ENCODE data around the gene METAP2.

Gene METAP2

DNA sequence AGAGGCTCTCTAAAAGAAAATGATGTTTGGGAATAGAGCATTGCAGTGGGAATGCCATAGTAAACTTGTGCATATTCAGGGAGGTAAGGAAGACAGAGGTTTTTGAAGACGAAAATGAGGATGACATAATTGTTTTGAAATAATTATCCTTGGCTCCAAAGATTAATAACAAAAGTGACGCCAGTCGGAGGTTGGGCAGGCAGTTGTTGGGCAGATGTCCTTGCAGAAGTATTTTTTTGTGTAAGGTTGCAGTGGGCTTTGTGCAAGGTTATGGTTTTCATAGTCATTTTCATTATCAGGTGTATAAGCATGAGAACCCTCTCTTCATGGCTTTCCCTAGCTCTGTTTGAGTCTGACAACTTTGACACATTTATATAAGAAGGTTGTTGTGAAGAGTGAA is 35.3 kb downstream of the METAP2 start:
- no peak for DNase-seq

DNA sequence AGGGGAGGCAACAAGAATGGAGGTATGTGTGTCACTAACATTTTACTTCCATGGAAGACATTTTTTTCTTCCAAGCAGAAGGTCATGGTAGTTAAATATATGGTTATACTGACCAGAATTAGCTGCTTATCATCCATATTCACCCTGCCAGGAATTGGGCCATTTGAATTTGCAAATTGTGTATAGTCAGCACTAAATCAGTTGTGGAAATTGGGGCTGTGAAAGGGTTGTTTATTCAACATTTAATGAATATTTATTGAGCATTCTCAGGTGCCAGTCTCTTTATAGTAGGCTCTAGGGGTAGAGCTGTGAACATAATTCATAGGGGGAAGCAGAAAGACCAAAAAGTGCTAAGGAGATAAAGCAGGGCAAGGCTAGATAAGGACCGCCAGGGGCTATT is 38.0 kb downstream of the METAP2 start:
- DNase-seq = no peak

DNA sequence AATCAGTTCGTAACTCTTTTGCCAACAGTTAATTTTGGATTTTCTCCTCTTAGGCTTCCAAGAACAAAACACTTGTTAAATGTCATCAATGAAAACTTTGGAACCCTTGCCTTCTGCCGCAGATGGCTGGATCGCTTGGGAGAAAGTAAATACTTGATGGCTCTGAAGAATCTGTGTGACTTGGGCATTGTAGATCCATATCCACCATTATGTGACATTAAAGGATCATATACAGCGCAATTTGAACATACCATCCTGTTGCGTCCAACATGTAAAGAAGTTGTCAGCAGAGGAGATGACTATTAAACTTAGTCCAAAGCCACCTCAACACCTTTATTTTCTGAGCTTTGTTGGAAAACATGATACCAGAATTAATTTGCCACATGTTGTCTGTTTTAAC is 39.6 kb downstream of the METAP2 start:
- DNase-seq = no peak

DNA sequence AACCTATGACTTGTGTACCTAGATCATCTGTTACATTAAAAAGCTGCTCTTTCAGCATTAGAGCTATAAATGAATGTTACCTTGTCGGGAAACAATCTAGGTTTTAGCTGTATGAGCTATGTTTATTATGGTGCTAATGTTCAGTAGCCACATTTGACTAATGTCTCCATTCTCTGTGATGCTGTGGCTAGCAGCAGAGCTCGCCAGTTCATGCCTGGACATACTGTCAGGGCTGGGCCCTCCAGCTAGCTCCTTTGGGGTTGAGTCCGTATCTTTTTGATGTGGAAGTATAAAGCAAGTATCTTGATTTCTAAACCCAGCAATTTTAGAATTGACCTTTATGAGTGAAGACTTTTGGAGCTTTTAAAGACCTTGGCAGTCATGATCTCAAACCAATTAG is 41.2 kb downstream of the METAP2 start:
- DNase-seq = no peak

DNA sequence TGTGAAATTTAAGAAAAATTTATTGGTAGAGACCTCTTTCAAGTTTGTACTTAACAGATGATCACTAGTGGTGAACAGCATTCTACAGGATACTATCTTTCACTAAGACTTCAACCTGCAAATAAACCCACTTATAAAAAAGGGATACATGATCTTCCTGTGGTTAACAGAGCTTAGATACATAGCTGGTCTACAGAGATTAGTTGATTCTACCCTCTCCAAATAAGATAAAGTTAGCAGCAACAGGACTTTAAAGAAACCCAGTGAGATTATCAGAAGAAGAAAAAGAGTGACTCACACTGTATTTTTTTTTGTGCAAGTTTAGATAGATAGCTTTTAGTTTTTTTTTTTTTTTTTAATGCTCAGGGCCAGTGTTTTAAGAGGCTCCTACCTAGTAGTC is 42.8 kb downstream of the METAP2 start:
- DNase-seq = no peak

DNA sequence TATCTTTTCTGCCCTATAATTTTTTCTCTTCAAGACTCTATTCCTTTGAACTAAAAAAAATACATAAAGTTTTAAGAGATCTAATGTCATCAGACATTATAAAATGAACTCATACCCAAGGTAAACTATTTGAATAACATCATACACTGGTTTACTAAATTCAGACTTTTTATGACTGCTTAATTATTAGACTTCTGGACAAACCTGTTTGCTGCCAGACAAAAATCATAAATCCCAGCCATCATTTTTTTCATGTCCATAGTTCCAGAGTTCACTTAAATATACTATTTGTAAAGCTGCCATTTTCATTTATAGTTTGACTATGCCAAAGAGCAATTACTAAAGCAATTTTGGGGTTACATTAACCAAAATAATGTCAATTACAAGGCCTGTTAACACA is 43.3 kb downstream of the METAP2 start:
- no peak for DNase-seq

DNA sequence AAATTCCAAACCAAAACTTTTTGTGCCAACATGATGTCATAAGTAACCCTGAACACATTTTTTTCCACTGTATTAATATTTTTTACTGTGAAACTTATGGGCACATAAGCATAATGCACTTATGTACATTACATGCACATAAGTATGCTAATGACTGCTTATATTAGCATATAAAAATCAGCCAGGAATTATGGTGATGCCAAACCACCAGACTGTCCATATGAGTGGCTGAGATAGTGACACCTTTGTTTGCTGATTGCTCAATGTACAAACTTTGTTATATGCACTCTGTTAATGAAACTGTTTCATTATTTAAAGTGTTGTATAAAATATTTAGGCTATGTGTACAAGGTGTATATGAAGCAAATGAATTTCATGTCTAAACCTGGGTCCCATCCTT is 45.0 kb downstream of the METAP2 start:
- no peak for DNase-seq

DNA sequence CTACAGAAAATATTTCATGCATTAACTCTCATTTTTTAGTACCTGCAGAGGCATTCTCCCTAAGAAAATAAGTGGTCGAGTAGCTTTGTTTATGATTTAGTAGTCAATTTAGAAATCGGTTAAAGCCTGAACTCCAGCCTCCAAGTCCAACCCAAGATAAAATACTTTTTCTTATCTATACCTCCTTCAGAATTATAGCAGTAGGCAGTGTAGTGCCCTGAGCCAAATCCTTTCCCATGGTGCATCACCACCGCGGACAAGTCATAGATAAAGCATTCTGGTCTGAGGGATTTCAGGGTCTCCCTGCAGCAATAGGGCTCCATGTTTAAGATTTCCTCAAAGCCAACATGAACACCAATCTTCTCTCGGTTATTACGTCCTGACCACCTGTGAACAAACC is 46.9 kb downstream of the METAP2 start:
- no peak for DNase-seq

DNA sequence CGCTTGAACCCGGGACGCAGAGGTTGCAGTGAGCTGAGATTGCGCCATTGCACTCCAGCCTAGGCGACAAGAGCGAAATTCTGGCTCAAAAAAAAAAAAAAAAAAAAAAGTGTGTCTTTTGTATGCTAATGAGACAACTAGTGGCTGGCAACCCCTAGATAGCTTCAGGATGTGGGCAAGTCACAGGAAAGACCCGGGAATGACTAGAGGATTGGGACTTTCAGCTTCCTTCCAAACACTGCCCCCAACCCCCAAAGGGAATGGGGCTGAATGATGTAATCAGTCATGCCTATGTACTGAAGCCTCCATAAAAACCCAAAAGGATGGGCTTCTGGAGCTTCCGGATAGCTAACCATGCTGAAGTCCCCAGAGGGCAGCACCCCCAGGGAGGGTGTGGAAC is 48.7 kb downstream of the METAP2 start:
- no peak for DNase-seq

DNA sequence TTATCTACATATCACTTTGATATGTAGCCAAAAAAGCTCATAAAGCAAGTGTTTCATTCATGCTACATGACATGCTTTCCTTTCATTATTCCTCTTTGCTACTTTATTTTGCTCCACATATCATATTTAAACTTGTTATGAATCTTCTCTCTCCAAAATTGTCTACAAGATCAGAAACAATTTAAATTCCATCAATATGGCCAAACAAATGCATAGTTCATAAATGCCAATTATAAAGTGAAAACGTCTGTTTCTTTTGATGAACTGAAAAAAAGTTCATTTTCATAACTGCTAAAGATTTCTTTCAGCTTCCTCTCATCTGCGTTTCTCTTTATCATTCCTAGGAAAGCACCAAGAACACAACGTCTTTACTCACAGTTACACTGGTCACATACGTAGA is 54.5 kb downstream of the METAP2 start:
- no peak for DNase-seq

DNA sequence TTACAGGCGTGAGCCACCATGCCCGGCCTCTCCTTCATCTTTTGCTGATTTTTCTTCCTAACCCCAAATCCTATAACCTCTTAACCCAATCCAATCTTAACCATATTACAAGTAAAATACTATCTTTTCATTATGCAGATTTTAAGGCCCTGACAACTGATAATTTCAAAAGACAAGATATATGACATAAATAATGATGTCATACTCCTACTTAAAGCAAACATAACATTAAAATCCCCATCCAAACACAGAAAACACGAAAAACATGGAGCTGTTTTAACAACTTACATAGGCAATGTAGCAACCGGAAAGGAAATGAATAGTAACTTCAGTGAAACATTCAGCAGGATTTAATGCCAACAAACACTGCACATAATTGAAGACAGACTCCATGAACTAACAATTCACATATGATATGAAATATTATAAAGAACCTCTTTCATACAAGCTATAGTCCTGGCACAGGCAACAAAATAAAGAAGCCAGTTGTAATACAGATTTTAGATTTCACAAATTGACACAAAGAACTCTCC is 55.8 kb downstream of the METAP2 start:
- DNase-seq = no peak

DNA sequence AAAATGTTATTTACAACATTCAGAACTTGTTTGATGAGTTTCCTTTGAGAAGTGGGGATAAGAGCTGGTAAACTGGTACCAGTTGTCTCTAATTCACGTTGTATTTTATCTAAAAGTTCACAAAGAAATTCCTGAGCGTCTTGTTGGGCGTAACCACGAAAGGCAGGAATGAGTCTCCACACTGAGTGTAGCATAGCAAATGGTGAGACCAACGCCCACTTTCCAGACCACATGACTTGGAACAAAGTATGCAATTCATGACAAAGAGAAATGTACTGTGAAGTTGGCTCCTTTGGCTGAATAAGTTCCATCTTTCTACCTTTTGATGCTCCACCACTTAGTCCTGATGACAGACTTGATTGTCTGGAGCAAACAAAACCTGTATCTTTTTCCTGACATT is 58.9 kb downstream of the METAP2 start:
- DNase-seq = no peak

DNA sequence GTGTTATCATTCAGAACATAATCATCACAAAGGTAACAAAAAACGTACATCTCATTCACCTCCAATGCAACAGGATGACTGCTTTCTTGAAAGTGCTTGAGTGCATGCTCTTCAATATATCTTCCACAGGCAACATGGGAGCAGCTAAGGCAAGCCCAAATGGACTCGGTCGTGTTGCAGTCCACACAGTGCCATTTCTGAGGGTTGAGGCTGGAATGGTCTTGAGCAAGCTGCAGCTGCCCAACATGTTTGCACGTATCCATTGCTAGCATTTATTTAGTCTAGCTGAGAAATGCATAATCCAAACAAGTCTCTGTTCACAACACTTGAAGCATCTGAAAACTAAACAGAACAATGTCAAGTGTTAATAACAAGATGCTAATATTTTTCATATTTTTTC is 60.0 kb downstream of the METAP2 start:
- DNase-seq = no peak

DNA sequence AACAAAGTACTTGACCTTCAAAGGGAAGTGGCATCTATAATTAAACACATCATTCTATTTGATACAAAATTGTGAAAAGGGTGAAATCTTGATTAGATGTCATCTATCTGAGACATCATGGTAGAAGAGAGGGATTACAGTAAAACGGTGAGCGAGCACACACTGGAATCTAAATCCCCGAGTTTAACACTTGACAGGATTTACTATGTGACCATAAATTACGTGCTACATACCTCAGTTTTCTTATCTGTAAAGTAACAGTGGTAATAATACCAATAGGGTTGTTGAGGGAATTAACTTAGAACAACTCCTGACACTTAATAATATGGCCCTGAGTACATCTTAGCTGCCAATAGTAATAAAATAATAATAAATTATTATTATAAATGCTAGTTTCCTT is 64.1 kb downstream of the METAP2 start:
- no peak for DNase-seq

DNA sequence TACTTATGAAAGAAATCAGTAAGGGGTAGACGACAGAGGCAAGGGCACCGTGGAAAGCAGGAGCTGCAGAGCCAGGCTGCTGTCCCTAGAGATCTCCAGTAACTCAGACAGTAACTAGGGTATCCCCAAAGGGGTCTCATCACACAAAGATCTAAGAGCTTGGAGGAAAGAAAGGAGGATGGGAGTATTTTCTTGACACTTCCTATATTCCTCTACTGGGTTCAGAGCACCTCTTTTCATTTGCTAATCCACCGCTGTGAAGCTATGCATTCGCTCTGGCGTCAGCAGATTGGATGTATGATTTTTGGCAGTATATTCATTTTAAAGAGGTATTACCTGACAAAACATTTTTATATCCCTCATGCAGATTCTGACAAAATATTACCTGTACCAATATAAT is 64.7 kb downstream of the METAP2 start:
- no peak for DNase-seq

DNA sequence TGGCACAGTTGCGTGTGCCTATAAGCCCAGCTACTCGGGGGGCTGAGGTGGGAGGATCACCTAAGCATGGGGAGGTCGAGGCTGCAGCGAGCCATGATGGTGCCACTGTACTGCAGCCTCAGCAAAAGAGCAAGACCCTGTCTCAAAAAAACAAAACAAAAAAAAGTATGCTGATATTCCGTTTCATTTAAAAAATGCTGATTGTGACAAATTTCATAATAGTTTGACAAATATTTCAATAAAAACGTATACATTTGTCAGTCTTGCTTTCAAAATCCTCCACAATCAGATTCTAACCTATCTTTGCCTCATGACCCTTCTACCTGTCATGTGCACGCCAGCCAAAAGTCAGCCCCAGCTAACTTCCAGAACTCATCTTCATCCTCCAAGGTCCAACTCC is 67.5 kb downstream of the METAP2 start:
- DNase-seq = no peak

DNA sequence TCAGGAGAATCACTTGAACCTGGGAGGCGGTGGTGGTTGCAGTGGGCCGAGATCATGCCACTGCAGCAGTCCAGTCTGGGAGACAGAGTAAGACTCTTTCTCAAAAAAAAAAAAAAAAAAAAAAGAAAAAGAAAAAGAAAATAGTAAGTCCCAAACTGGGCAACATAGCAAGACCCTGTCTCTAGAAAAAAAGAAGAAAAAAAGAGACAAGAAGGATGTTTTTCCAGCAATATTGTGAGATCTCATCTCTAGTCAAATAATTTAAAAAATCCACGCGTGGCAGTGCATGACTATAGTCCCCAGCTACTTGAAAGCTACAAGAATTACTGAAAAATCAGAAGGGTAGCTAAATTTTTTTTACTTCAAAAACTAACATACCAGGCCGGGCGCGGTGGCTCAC is 69.4 kb downstream of the METAP2 start:
- DNase-seq = no peak

DNA sequence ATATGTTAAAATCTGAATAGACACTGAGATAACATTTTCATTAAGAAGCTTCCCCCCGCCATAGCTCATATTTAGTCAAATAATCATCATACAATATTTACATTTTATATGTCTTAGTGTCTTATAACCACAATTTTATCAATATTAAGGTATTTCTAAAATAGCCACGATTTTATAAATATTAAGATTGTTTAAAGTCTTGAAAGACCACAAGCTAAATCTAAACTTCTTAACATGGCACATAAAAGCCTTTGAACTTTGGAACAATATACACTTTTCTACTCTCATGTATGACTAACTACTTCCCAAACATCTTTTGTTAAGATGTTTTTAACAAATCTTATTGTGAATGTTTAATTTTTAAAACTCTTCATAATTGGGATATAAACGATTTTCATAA is 70.8 kb downstream of the METAP2 start:
- no peak for DNase-seq

DNA sequence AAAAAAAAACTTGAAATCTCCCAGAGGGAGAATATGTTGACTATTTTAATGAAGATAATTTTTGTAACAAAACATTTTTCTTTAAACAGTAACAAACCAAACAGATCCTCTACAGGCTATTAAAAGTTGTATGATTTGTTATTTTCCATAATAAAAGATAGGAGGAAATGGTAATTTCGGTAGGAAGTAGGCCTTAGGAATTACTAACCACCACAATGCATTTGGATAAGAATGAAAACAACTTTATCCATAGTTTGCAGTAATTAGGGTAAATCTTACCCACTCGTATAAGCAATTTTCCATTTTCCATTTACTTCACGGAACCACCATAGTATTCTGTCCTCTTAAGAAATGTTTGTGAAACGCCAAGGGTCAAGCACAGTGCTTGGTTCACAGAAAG is 71.4 kb downstream of the METAP2 start:
- DNase-seq = no peak

DNA sequence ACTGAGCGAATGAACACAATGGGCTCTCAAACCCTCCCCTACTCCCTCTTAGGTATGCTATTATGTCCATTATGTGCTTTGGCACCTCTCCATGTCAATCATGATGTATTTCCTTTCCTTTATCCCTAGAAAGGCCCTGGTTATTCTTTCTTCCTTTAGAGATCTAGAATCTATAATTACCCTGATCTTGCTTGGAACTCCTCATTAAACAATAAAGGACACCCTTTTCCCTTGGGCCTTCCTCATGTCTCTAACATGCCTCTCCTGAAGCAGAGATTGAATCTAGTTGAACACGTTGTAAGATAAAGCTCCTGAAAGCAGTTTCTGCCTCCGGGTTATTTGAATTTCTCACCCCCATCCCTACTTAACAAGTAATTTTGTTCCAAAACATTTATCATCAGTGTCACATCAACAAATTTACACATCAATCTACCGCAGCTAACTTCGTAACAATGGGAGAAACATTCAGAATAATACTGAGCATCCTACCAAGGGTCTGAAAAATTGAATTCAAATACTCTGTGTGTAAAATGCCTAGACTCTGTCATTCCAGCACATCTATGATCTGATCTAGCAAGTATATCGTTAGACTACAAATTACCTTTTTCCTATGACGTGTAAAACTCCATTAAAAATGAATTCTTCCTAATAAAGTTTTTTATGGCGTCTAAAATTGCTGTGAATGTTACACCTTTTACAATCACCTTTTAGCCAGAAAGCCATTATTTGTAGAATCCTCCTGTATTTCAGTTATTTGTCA is 72.0 kb downstream of the METAP2 start:
- no peak for DNase-seq

DNA sequence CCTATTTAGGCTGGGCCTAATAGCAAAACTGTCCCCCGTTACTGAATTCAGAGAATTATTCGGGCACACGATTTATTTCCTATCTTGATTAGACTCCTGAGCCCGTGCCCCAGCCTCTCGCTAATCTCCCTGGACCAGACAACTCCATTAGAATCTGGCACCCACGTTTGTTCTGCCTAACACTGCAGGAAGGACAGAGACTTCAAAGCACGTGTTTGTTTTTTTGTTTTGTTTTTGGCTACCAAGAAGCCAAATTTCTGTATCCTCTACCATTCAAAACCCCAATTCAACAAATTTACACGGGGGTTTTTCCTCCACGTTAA is 72.5 kb downstream of the METAP2 start:
- DNase-seq = no peak

DNA sequence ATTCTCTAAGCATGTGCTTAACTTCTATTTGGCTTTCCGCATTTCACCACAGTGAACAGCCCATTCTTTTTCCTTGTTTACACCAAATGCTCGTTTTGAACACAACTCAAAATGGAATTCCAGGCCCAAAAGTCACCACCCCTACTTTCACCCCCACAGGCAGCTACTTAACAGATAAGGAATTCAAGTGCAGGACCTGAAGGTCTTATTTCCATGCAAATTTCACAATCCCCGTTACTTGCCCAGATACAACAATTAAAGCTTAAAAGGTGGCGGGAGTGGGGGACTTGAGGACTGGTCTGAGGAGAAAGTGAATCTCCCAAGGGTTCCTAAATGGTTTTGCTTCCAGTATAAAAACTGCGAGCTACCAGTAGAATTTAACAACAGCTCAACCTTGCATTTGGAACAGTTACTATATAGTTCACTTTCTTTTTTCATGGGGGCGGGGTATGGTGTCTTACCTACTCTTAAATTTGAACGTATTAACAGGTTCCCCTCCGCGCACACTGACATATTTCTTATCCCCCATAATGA is 73.6 kb downstream of the METAP2 start:
- no peak for DNase-seq

DNA sequence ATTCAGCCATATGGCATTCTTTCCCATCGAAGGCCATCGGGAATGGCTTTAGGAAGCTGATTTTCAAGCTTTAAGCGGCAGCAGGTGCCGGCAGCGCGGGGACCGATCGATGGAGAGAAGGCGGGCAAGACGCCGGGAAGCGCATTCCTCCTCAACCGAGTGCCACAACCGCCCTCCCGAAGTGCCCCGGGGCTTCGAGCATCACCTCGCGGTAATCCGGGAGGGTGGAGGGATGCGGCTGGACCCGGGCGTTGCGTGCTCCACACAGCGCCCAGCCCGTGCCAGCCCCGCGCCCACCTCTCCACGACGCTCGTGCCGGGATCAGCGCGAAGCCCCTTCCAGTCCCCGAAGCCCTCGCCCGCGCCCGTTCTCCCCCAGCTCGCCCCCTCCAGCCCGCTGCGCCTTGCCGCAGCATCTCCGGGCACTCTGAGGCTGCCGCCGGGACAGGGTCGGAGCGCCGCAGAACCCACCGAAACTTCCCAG is 74.1 kb downstream of the METAP2 start:
- peak in 13 of 58 donors; percentile 4 to 35 (median 18) for DNase-seq

Data from anterior cingulate cortex (tissue), 58 donors.